PC-9 (cell line): ENCODE data around the gene ADAMTSL3. TPM values are rescaled to one million over a fixed set of nuclear protein-coding genes. Genes with fewer than 3 reads are reported as not detected.

Experiments
- BruUV-seq: library from RNA; stranded (reverse); fragments of 400-500 nt; replicated peaks from 2 replicates; lab custom pipeline; 2021; lab: Mats Ljungman, UMichigan
- CTCF ChIA-PET: fragments of 300-600 bp; sonication (Branson Sonifier 250); formaldehyde crosslinking; loops from one replicate; lab custom pipeline; 2022; ENCODE audit warnings: antibody characterized with exemption; lab: Charles Lee
- POLR2A ChIA-PET: fragments of 300-600 bp; sonication (Branson Sonifier 250); formaldehyde crosslinking; loops from one replicate; lab custom pipeline; 2022; ENCODE audit warnings: antibody characterized with exemption; ENCODE audit not compliant: unreplicated experiment; lab: Charles Lee
- DNase-seq, 2 experiments: peaks; one replicate each; pipeline versions ENCODE4 v3.0.0 to v3.0.0-alpha.2; 2015 to 2022; ENCODE audit warnings: mixed read lengths in 1 of 2
- H2AFZ ChIP-seq: fragments of 200-600 bp; sonication (generic); 2 replicates; pipeline ENCODE4 v1.8.1; 2017; ENCODE audit warnings: antibody characterized with exemption
- H3F3A ChIP-seq: fragments of 200-600 bp; sonication (generic); 2 replicates; pipeline ENCODE4 v1.8.1; 2017; ENCODE audit warnings: antibody characterized with exemption, mild to moderate bottlenecking, low read depth; ENCODE audit not compliant: insufficient read depth
- H3K27ac ChIP-seq: fragments of 200-600 bp; sonication (generic); 2 replicates; pipeline ENCODE4 v1.6.1; 2016; ENCODE audit warnings: mixed run types
- H3K27me3 ChIP-seq: fragments of 200-600 bp; sonication (generic); 2 replicates; pipeline ENCODE4 v1.6.1; 2016; ENCODE audit warnings: low read depth, mixed run types; ENCODE audit not compliant: insufficient read depth
- H3K36me3 ChIP-seq: fragments of 200-600 bp; sonication (generic); 2 replicates; pipeline ENCODE4 v1.6.1; 2016; ENCODE audit warnings: low read depth, mixed run types
- H3K4me1 ChIP-seq: fragments of 200-600 bp; sonication (generic); replicated peaks from 2 replicates; pipeline ENCODE4 v1.6.1; 2016; ENCODE audit warnings: mixed run types; ENCODE audit not compliant: insufficient read depth
- H3K4me2 ChIP-seq: fragments of 200-600 bp; sonication (generic); 2 replicates; pipeline ENCODE4 v1.6.1; 2017; ENCODE audit warnings: mixed run types
- H3K4me3 ChIP-seq: fragments of 200-600 bp; sonication (generic); 2 replicates; pipeline ENCODE4 v1.6.1; 2016; ENCODE audit warnings: mixed run types
- H3K79me2 ChIP-seq: fragments of 200-600 bp; sonication (generic); 2 replicates; pipeline ENCODE4 v1.6.1; 2017; ENCODE audit warnings: low read depth, mixed run types
- H3K9me2 ChIP-seq: fragments of 200-600 bp; sonication (generic); 2 replicates; pipeline ENCODE4 v1.8.1; 2017; ENCODE audit warnings: mild to moderate bottlenecking; ENCODE audit not compliant: insufficient read depth
- H3K9me3 ChIP-seq: fragments of 200-600 bp; sonication (generic); 2 replicates; pipeline ENCODE4 v1.8.1; 2016; ENCODE audit warnings: low read depth; ENCODE audit not compliant: insufficient read depth
- H4K20me1 ChIP-seq: fragments of 200-600 bp; sonication (generic); 2 replicates; pipeline ENCODE4 v1.8.1; 2017; ENCODE audit not compliant: insufficient read depth
- CTCF ChIP-seq: fragments of 200-600 bp; sonication (generic); conservative IDR thresholded peaks from 2 replicates; pipeline ENCODE4 v1.6.1; 2017; ENCODE audit warnings: mixed run types, antibody characterized with exemption, mild to moderate bottlenecking, moderate library complexity
- EZH2 ChIP-seq: fragments of 200-600 bp; sonication (generic); IDR thresholded peaks from 2 replicates; pipeline ENCODE4 v1.8.0; 2017; ENCODE audit warnings: antibody characterized with exemption, low read depth
- intact Hi-C: fragments of 100-400 bp; cut with micrococcal nuclease; formaldehyde crosslinking; loops from one replicate; pipeline ENCODE4 v1.10.0; 2022; ENCODE audit not compliant: unreplicated experiment
- total RNA-seq: library from RNA; stranded (reverse); gene quantifications from 2 replicates; pipeline ENCODE4 v1.2.3, GENCODE V29; 2021

The ADAMTSL3 gene
- total RNA-seq, 1 experiment from 2014 or later: 5.0 TPM

- H3K79me2 ChIP-seq: no peaks in the 10 kb centered on the region
- no peak for DNase-seq
- H3K9me2 ChIP-seq: no peaks in the 10 kb centered on the region; the same call in 1 of the 2 replicates
- no peak overlapping the region for H3K4me2 ChIP-seq
- H3K4me1 ChIP-seq: no peaks in the 10 kb centered on the region
- TF ChIP-seq EZH2 (no peak), CTCF (no peak)
- no peak overlapping the region for H2AFZ ChIP-seq
- no peak overlapping the region for H3K4me3 ChIP-seq
- H4K20me1 ChIP-seq: no peaks in the 10 kb centered on the region
- no peaks in the 10 kb centered on the region for H3K27me3 ChIP-seq
- intact Hi-C loops: no loop called here
- H3K36me3 ChIP-seq: no peaks in the 10 kb centered on the region
- ChIA-PET POLR2A (interaction anchor here (0.7 kb wide), 1 partner anchor 747 kb away, joined by 4 read pairs; no protein-coding TSS in a partner anchor), CTCF (no interaction called here)
- H3K9me3 ChIP-seq: no peaks in the 10 kb centered on the region
- H3K27ac ChIP-seq: no peak overlapping the region
- no TSS peak for BruUV-seq
- no peaks in the 10 kb centered on the region for H3F3A ChIP-seq
These were observed 250.5 kb downstream of the ADAMTSL3 start for GRCh38 chr15:83904107-83905040.

GRCh38 chr15:83905556-83906273 is 251.8 kb downstream of the ADAMTSL3 start:
- POLR2A ChIA-PET: no interaction called here
- no peak for DNase-seq
- Histone ChIP-seq H2AFZ (no peak overlapping the region), H3F3A (no peaks in the 10 kb centered on the region), H3K27me3 (no peaks in the 10 kb centered on the region), H3K36me3 (no peaks in the 10 kb centered on the region), H3K9me3 (no peaks in the 10 kb centered on the region), H3K9me2 (no peaks in the 10 kb centered on the region), H3K79me2 (no peaks in the 10 kb centered on the region), H3K27ac (no peak overlapping the region), H3K4me1 (no peaks in the 10 kb centered on the region), H3K4me2 (no peak overlapping the region), H3K4me3 (no peak overlapping the region), H4K20me1 (no peaks in the 10 kb centered on the region)
- CTCF ChIA-PET: no interaction called here
- BruUV-seq: no TSS peak
- intact Hi-C loops: no loop called here
- TF ChIP-seq EZH2 (no peak), CTCF (no peak)

- Histone ChIP-seq H4K20me1 (no peaks in the 10 kb centered on the region), H3F3A (no peaks in the 10 kb centered on the region), H2AFZ (no peak overlapping the region), H3K4me2 (no peak overlapping the region), H3K36me3 (no peaks in the 10 kb centered on the region), H3K27ac (no peak overlapping the region), H3K4me3 (no peak overlapping the region), H3K27me3 (no peaks in the 10 kb centered on the region), H3K9me2 (no peaks in the 10 kb centered on the region), H3K79me2 (no peaks in the 10 kb centered on the region), H3K4me1 (no peaks in the 10 kb centered on the region), H3K9me3 (no peaks in the 10 kb centered on the region)
- BruUV-seq: no TSS peak
- intact Hi-C loops: no loop called here
- DNase-seq: no peak
- POLR2A ChIA-PET: no interaction called here
- TF ChIP-seq EZH2 (no peak), CTCF (no peak)
- CTCF ChIA-PET: no interaction called here
These were observed 257.4 kb downstream of the ADAMTSL3 start for GRCh38 chr15:83911345-83911744.
